ENCODE data around the gene IL36B. TPM values are rescaled to one million over a fixed set of nuclear protein-coding genes. Genes with fewer than 3 reads are reported as not detected.

The IL36B gene
- polyA plus RNA-seq, 1 of the 3 experiments (the other 2 are of a cell fraction) = not detected

DNA sequence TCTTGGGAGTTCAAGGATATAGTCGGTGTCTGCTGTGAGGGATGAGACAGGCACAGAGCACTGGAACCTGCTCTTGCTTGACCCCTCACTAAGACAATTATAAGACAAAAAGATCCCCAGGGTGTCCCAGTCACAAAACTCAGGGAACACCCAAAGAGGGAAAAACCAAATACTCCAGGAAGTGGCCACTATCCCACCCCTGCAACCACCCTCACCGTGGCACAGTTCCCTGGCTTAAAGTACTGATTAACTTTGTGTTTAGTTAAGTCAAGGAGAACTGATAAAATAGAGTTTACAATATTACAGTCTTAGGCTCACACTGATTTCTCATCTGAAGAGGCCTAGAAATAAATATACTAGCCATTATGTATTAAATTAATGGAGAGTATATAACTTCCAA is 13.5 kb downstream of the IL36B start (continued):
- TF ChIP-seq PBX3 (IDR thresholded peaks at IDR 0.05) (no peak), MEF2A (IDR thresholded peaks at IDR 0.05; ENCODE audit: borderline replicate concordance, low read depth) (no peak)

DNA sequence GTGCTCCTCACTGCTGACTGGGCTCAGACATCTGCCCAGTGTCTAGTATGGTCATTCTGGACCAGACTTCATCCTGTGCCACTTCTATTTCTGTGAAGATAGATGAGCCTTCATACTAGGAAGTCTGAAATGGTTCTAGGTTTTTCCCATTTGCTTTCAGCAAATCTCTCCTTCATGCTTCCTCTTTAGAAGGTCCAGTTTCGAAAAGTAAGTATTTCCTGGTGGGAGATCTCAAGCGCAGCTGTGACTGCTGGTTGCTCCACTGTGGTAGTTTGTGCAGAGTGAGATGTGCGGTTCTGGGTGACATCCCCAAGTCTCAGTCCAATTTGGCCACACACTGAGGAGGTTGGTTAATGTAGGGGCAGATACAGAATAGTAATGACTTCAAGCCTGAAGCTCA is 14.4 kb downstream of the IL36B start:
- no peaks in the 10 kb centered on the region for H3F3A ChIP-seq (replicated peaks; ENCODE audit: insufficient read depth)
- ChIA-PET CTCF (no interaction called here), POLR2A (no interaction called here)
- H3K9me2 ChIP-seq = no peaks in the 10 kb centered on the region
- H3K36me3 ChIP-seq (replicated peaks in 1 of 2; ENCODE audit: control insufficient read depth in 1 of 2, insufficient read depth in 2 of 2, low read length in 1 of 2) = no peaks in the 10 kb centered on the region
- no peak overlapping the region for H3K4me3 ChIP-seq (ENCODE audit: low read depth in 2 of 2, low read length in 1 of 2)
- WGBS (ENCODE audit: low lambda C conversion rate) = 13% methylated on average over 3 of the region's 3 CpGs
- no peak overlapping the region for H3K27ac ChIP-seq (ENCODE audit: low read depth in 2 of 2, low read length in 1 of 2)
- no peak for DNase-seq
- no peak overlapping the region for H3K9ac ChIP-seq
- no peaks in the 10 kb centered on the region for H3K79me2 ChIP-seq (ENCODE audit: insufficient read depth)
- no peak overlapping the region for H2AFZ ChIP-seq (ENCODE audit: low read depth)
- H3K9me3 ChIP-seq = no peaks in the 10 kb centered on the region
- H3K4me2 ChIP-seq = no peak overlapping the region
- H3K27me3 ChIP-seq (ENCODE audit: insufficient read depth) = no peaks in the 10 kb centered on the region; the same call in 1 of the 2 replicates
- no peaks in the 10 kb centered on the region for H4K20me1 ChIP-seq (ENCODE audit: insufficient read depth)
- no peaks in the 10 kb centered on the region for H3K4me1 ChIP-seq (ENCODE audit: control insufficient read depth in 1 of 2, insufficient read depth in 2 of 2, low read depth in 1 of 2, low read length in 1 of 2)
- TF ChIP-seq POLR2AphosphoS5 (IDR thresholded peaks at IDR 0.05; ENCODE audit: low read depth, low read length) (no peak), FOXJ3 (CRISPR knock-in tag; IDR thresholded peaks at IDR 0.05) (no peak), EZH2phosphoT487 (IDR thresholded peaks at IDR 0.05; ENCODE audit: borderline replicate concordance, low read depth) (no peak), TCF12 (IDR thresholded peaks at IDR 0.05) (no peak), MXI1 (IDR thresholded peaks at IDR 0.05; ENCODE audit: low read depth, low read length) (no peak), ELF1 (IDR thresholded peaks at IDR 0.05) (no peak), TAF1 (IDR thresholded peaks at IDR 0.05; ENCODE audit: borderline replicate concordance, low read depth, low read length) (no peak), MEF2A (IDR thresholded peaks at IDR 0.05; ENCODE audit: borderline replicate concordance, low read depth) (no peak), GATA2 (CRISPR knock-in tag; IDR thresholded peaks at IDR 0.05) (no peak), RFX5 (IDR thresholded peaks at IDR 0.05; ENCODE audit: low read length) (no peak), NFIC (IDR thresholded peaks at IDR 0.05; ENCODE audit: borderline replicate concordance) (no peak), JUND (IDR thresholded peaks at IDR 0.05) (no peak), FOXM1 (IDR thresholded peaks at IDR 0.05; ENCODE audit: low read depth) (no peak), GABPA (IDR thresholded peaks at IDR 0.05; ENCODE audit: low read depth) (no peak), FOSL2 (IDR thresholded peaks at IDR 0.05; ENCODE audit: borderline replicate concordance, low read depth) (no peak), USF2 (IDR thresholded peaks at IDR 0.05; ENCODE audit: borderline replicate concordance, low read depth, low read length) (no peak)
- TF ChIP-seq, protein P1, sequence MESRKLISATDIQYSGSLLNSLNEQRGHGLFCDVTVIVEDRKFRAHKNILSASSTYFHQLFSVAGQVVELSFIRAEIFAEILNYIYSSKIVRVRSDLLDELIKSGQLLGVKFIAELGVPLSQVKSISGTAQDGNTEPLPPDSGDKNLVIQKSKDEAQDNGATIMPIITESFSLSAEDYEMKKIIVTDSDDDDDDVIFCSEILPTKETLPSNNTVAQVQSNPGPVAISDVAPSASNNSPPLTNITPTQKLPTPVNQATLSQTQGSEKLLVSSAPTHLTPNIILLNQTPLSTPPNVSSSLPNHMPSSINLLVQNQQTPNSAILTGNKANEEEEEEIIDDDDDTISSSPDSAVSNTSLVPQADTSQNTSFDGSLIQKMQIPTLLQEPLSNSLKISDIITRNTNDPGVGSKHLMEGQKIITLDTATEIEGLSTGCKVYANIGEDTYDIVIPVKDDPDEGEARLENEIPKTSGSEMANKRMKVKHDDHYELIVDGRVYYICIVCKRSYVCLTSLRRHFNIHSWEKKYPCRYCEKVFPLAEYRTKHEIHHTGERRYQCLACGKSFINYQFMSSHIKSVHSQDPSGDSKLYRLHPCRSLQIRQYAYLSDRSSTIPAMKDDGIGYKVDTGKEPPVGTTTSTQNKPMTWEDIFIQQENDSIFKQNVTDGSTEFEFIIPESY (IDR thresholded peaks at IDR 0.05; ENCODE audit: borderline replicate concordance, low read depth) = no peak
- TF ChIP-seq, protein P2, sequence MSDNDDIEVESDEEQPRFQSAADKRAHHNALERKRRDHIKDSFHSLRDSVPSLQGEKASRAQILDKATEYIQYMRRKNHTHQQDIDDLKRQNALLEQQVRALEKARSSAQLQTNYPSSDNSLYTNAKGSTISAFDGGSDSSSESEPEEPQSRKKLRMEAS (IDR thresholded peaks at IDR 0.05; ENCODE audit: low read depth) = no peak
- TF ChIP-seq, protein P3, sequence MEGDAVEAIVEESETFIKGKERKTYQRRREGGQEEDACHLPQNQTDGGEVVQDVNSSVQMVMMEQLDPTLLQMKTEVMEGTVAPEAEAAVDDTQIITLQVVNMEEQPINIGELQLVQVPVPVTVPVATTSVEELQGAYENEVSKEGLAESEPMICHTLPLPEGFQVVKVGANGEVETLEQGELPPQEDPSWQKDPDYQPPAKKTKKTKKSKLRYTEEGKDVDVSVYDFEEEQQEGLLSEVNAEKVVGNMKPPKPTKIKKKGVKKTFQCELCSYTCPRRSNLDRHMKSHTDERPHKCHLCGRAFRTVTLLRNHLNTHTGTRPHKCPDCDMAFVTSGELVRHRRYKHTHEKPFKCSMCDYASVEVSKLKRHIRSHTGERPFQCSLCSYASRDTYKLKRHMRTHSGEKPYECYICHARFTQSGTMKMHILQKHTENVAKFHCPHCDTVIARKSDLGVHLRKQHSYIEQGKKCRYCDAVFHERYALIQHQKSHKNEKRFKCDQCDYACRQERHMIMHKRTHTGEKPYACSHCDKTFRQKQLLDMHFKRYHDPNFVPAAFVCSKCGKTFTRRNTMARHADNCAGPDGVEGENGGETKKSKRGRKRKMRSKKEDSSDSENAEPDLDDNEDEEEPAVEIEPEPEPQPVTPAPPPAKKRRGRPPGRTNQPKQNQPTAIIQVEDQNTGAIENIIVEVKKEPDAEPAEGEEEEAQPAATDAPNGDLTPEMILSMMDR (IDR thresholded peaks at IDR 0.05) = no peak
